Hepatocyte (in vitro differentiated cells): ENCODE results near the gene NPR1. TPM values are rescaled to one million over a fixed set of nuclear protein-coding genes. Genes with fewer than 3 reads are reported as not detected.
A peak's percentile ranks its signal among the peaks of the same experiment; 100 is the strongest.

ENCODE experiments used
- DNase-seq: peaks from one replicate; pipeline ENCODE4 v3.0.0-alpha.2; 2016; ENCODE audit warnings: low spot score
- H2AFZ ChIP-seq: fragments of 200-600 bp; sonication (generic); 2 replicates; pipeline ENCODE4 v1.6.0; 2016; ENCODE audit warnings: antibody characterized with exemption, mild to moderate bottlenecking
- H3K27ac ChIP-seq: fragments of 200-600 bp; sonication (generic); 2 replicates; pipeline ENCODE4 v1.5.1; 2016; ENCODE audit warnings: mild to moderate bottlenecking
- H3K27me3 ChIP-seq: fragments of 200-600 bp; sonication (generic); 2 replicates; pipeline ENCODE4 v1.6.1; 2016
- H3K36me3 ChIP-seq: fragments of 200-600 bp; sonication (generic); replicated peaks from 2 replicates; pipeline ENCODE4 v1.5.1; 2016; ENCODE audit warnings: low read depth; ENCODE audit not compliant: insufficient read depth
- H3K4me1 ChIP-seq: fragments of 200-600 bp; sonication (generic); 2 replicates; pipeline ENCODE4 v1.5.1; 2016; ENCODE audit warnings: mild to moderate bottlenecking, moderate library complexity; ENCODE audit not compliant: insufficient read depth
- H3K4me2 ChIP-seq: fragments of 200-600 bp; sonication (generic); 2 replicates; pipeline ENCODE4 v1.6.0; 2016
- H3K4me3 ChIP-seq: fragments of 200-600 bp; sonication (generic); 2 replicates; pipeline ENCODE4 v1.5.1; 2016; ENCODE audit warnings: mild to moderate bottlenecking
- H3K79me2 ChIP-seq: fragments of 200-600 bp; sonication (generic); 2 replicates; pipeline ENCODE4 v1.6.0; 2017; ENCODE audit warnings: mild to moderate bottlenecking
- H3K9me2 ChIP-seq: fragments of 200-600 bp; sonication (generic); replicated peaks from 2 replicates; pipeline ENCODE4 v1.6.0; 2017; ENCODE audit warnings: mild to moderate bottlenecking; ENCODE audit not compliant: insufficient read depth
- H3K9me3 ChIP-seq: fragments of 200-600 bp; sonication (generic); 2 replicates; pipeline ENCODE4 v1.5.1; 2016; ENCODE audit warnings: low read depth, mild to moderate bottlenecking
- H4K20me1 ChIP-seq: fragments of 200-600 bp; sonication (generic); 2 replicates; pipeline ENCODE4 v1.6.0; 2016; ENCODE audit warnings: mild to moderate bottlenecking; ENCODE audit not compliant: insufficient read depth, poor library complexity, severe bottlenecking
- EZH2 ChIP-seq: fragments of 200-600 bp; sonication (generic); IDR thresholded peaks from 2 replicates; pipeline ENCODE4 v1.6.1; 2016; ENCODE audit warnings: antibody characterized with exemption, mild to moderate bottlenecking, borderline replicate concordance
- EZH2phosphoT487 ChIP-seq: fragments of 200-600 bp; sonication (generic); IDR thresholded peaks from one replicate; pipeline ENCODE4 v1.6.1; 2018; ENCODE audit warnings: antibody characterized with exemption, mild to moderate bottlenecking, low read depth, moderate library complexity; ENCODE audit not compliant: unreplicated experiment, severe bottlenecking
- WGBS: methylation state at CpG from one replicate; pipeline ENCODE4 v1.1.6; 2016; ENCODE audit warnings: low lambda C conversion rate; ENCODE audit errors: missing lambda C conversion rate; 5-methylcytosine and 5-hydroxymethylcytosine counted together
- polyA plus RNA-seq: library from polyadenylated mRNA; unstranded; fragments of >200 nt; fragmentation: Nextera tagmentation; extraction: Ambion mirVana; gene quantifications from 2 replicates; pipeline ENCODE4 v1.2.1, GENCODE V29; 2016
- total RNA-seq: library from RNA; depleted of rRNA; stranded (reverse); fragments of >200 nt; gene quantifications from 2 replicates; pipeline ENCODE4 v1.2.3, GENCODE V29; 2014
- TF ChIP-seq, protein P1 (sequence below): fragments of 200-600 bp; sonication (generic); IDR thresholded peaks from 2 replicates; pipeline ENCODE4 v1.5.1; 2016; ENCODE audit warnings: antibody characterized with exemption, mild to moderate bottlenecking; ENCODE audit not compliant: poor library complexity

NPR1 gene
- total and polyA plus RNA-seq, 2 experiments from 2014 or later: 2.8 to 3.0 TPM

DNA sequence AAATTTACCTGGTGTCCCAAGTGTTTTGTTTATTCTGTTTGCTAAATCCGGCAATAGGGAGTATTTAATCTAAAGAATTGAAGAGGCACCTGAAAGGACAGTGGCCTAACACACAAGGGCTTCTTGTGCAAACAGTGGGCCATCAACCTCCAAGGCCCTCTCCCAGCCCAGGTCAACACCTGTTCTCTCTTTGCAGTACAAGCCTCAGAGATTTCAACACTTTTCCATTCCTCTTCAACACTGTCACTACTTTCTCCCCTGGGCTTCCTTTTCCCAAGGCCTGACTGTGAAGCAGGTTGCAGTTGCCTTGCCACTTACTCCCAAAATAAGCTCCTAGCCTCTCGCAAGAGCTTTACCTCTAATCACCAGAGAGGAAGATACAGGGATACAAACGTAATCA is 23.2 kb upstream of the NPR1 start:
- peak; percentile 12 for DNase-seq
- Histone ChIP-seq H3K4me1 (peaks cover 5% of the 10 kb centered on the region), H3K4me3 (no peak overlapping the region), H2AFZ (no peak overlapping the region), H3K36me3 (no peaks in the 10 kb centered on the region), H3K9me2 (no peaks in the 10 kb centered on the region), H3K9me3 (no peaks in the 10 kb centered on the region), H3K27me3 (no peaks in the 10 kb centered on the region), H3K79me2 (peaks cover 14% of the 10 kb centered on the region), H3K27ac (no peak overlapping the region), H4K20me1 (no peaks in the 10 kb centered on the region), H3K4me2 (no peak overlapping the region)
- TF ChIP-seq, protein P1, sequence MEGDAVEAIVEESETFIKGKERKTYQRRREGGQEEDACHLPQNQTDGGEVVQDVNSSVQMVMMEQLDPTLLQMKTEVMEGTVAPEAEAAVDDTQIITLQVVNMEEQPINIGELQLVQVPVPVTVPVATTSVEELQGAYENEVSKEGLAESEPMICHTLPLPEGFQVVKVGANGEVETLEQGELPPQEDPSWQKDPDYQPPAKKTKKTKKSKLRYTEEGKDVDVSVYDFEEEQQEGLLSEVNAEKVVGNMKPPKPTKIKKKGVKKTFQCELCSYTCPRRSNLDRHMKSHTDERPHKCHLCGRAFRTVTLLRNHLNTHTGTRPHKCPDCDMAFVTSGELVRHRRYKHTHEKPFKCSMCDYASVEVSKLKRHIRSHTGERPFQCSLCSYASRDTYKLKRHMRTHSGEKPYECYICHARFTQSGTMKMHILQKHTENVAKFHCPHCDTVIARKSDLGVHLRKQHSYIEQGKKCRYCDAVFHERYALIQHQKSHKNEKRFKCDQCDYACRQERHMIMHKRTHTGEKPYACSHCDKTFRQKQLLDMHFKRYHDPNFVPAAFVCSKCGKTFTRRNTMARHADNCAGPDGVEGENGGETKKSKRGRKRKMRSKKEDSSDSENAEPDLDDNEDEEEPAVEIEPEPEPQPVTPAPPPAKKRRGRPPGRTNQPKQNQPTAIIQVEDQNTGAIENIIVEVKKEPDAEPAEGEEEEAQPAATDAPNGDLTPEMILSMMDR: no peak
- no peak for TF ChIP-seq EZH2phosphoT487
- TF ChIP-seq EZH2: no peak
- 76% methylated on average over 3 of the region's 3 CpGs for WGBS

DNA sequence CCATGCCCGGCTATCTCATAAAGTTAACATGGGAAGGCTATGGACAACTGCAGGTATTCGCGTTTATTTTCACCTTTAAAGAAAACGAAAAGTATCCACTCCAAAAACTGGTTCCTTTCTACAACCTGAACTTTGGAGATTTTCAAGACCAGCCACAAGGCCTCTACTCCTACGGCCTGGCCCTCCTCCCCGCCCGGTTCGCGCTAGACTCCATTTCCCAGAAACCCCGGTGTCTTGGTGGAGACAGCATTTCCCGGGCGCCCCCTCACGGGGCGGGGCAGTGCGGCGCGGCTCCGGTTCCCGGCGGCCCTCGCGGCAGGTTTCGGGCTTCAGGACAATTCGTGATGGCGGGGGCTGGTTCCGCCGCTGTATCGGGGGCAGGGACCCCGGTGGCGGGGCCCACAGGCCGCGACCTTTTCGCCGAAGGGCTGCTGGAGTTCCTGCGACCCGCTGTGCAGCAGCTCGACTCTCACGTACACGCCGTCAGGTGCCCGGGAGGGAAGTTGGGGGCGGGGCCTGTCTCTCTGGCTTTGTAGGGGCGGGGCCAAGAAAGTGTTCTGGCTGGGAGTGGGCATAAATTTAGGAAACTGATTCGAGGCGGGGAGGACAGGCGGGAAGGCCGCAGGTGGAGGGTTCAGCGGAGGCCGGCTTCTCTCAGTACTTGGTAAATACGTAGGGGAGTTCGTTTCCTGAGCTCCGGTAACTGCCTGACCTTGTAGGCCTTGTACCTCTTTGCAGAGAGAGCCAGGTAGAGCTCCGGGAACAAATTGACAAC is 19.9 kb upstream of the NPR1 start, which contains the start of gene SNAPIN:
Gene SNAPIN (plus strand): TSS at position 304 of the 775 bp plus-strand sequence. CDS start 41 bp downstream, at position 345.
- H3K4me1 ChIP-seq: peaks cover 5% of the 10 kb centered on the region
- no peaks in the 10 kb centered on the region for H4K20me1 ChIP-seq
- no peaks in the 10 kb centered on the region for H3K27me3 ChIP-seq
- H3K9me2 ChIP-seq: no peaks in the 10 kb centered on the region
- H3K27ac ChIP-seq: peak within 1 kb of the TSS; percentile 89
- H3K4me2 ChIP-seq: peak within 1 kb of the TSS; percentile 91
- peaks cover 17% of the 10 kb centered on the region for H3K79me2 ChIP-seq
- 3% methylated on average over 47 of the region's 53 CpGs for WGBS
- no peaks in the 10 kb centered on the region for H3K36me3 ChIP-seq
- TF ChIP-seq, protein P1: no peak
- no peak for TF ChIP-seq EZH2phosphoT487
- no peak for TF ChIP-seq EZH2
- peak within 1 kb of the TSS; percentile 85 for H3K4me3 ChIP-seq
- no peaks in the 10 kb centered on the region for H3K9me3 ChIP-seq
- peak within 1 kb of the TSS; percentile 82 for H2AFZ ChIP-seq
- peak; percentile 95 for DNase-seq

DNA sequence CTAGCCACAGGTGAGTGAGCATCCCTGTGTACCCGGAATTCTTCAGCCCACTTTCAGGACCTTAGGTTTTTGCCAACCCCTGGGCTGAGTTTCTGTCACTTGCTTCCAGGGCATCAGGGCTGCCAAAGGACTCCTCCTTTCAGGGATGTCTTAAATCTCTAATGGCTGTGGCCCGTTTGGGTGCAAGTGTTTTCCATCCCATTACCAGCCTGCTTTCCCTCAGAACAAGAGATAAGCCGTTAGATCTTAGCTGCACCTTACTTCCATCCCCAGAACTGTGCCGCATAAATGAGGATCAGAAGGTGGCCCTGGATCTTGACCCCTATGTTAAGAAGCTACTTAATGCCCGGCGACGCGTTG is 19.3 kb upstream of the NPR1 start:
- Histone ChIP-seq H3K9me3 (no peaks in the 10 kb centered on the region), H3K9me2 (no peaks in the 10 kb centered on the region), H3K27ac (peak overlapping the region; percentile 89), H3K4me3 (peak overlapping the region; percentile 85), H3K4me1 (peaks cover 5% of the 10 kb centered on the region), H3K4me2 (peak overlapping the region; percentile 91), H3K27me3 (no peaks in the 10 kb centered on the region), H2AFZ (peak overlapping the region; percentile 82), H3K36me3 (no peaks in the 10 kb centered on the region), H3K79me2 (peaks cover 17% of the 10 kb centered on the region), H4K20me1 (no peaks in the 10 kb centered on the region)
- WGBS: 47% methylated on average over 8 of the region's 8 CpGs
- TF ChIP-seq, protein P1: no peak
- TF ChIP-seq EZH2 (no peak), EZH2phosphoT487 (no peak)
- no peak for DNase-seq
